A549 (cell line): Measurements from ENCODE around the gene AUTS2. TPM values are rescaled to one million over a fixed set of nuclear protein-coding genes. Genes with fewer than 3 reads are reported as not detected.

Experiments used
- ATAC-seq, 2 experiments: fragments of 200-7000 bp in 1 of 2; fragments of >200 bp in 1 of 2; cut with Nextera tagmentation in 1 of 2; cut with Tn5 transposase in 1 of 2; 3 replicates each; pipeline versions ENCODE4 v1.8.0 to v1.9.1; 2018 to 2020; ENCODE audit warnings: mild to moderate bottlenecking in 1 of 2, moderate library complexity in 1 of 2
- CTCF ChIA-PET: fragments of 300-600 bp; sonication (Branson Sonifier 250); formaldehyde crosslinking; extraction: SDS; loops from one replicate; lab custom pipeline; 2021; ENCODE audit warnings: antibody characterized with exemption, inconsistent platforms; lab: Yijun Ruan, JAX
- POLR2A ChIA-PET: fragments of 350-600 bp; formaldehyde crosslinking; extraction: SDS; loops from one replicate; lab custom pipeline; 2021; ENCODE audit warnings: antibody characterized with exemption, inconsistent platforms; lab: Yijun Ruan, JAX
- DNase-seq, 2 experiments: peaks; one replicate each; pipeline versions ENCODE4 v3.0.0 to v3.0.0-alpha.2; 2011 to 2016; ENCODE audit warnings: low read depth in 1 of 2, low spot score in 1 of 2
- FAIRE-seq: peaks from 2 replicates; lab custom pipeline; 2011; peaks lifted over from hg19 to GRCh38; lab: Jason Lieb, UNC
- H3K27ac ChIP-seq, 2 experiments: fragments of >200 bp; sonication (Bioruptor Twin); formaldehyde crosslinking; 3 replicates each; pipeline ENCODE4 v1.5.1; 2016 to 2017
- H3K4me1 ChIP-seq: fragments of >200 bp; sonication (Bioruptor Twin); formaldehyde crosslinking; 3 replicates; pipeline ENCODE4 v1.6.1; 2016
- H3K4me2 ChIP-seq: fragments of >200 bp; sonication (Bioruptor Twin); formaldehyde crosslinking; 3 replicates; pipeline ENCODE4 v1.6.1; 2016
- H3K4me3 ChIP-seq: fragments of >200 bp; sonication (Bioruptor Twin); formaldehyde crosslinking; 3 replicates; pipeline ENCODE4 v1.5.1; 2016
- H3K9me3 ChIP-seq: fragments of >200 bp; sonication (Bioruptor Twin); formaldehyde crosslinking; 3 replicates; pipeline ENCODE4 v1.6.1; 2016
- BHLHE40 ChIP-seq: IDR thresholded peaks from 2 replicates; pipeline ENCODE4 v1.6.1; 2012; ENCODE audit warnings: low read depth, low read length, inconsistent platforms
- CBX2 ChIP-seq: fragments of 200-600 bp; sonication (generic); IDR thresholded peaks from 2 replicates; pipeline ENCODE4 v1.6.1; 2016; ENCODE audit warnings: low read depth, mild to moderate bottlenecking, borderline replicate concordance
- EHF ChIP-seq: fragments of 250-450 bp; sonication (Bioruptor Pico); IDR thresholded peaks from 2 replicates; pipeline ENCODE4 v1.5.0; 2020; ENCODE audit warnings: mild to moderate bottlenecking
- EP300 ChIP-seq, 2 experiments: fragments of >200 bp; sonication (Bioruptor Twin); formaldehyde crosslinking; IDR thresholded peaks; 2 replicates in 1 of 2; 3 replicates in 1 of 2; pipeline ENCODE4 v1.6.1; 2016 to 2017
- ESRRA ChIP-seq: fragments of 150-350 bp; IDR thresholded peaks from 2 replicates; pipeline ENCODE4 v1.6.1; 2014; ENCODE audit warnings: mild to moderate bottlenecking, low read length, borderline replicate concordance
- FOSB ChIP-seq: fragments of 250-450 bp; sonication (Bioruptor Pico); IDR thresholded peaks from 2 replicates; pipeline ENCODE4 v1.5.0; 2020; ENCODE audit warnings: mild to moderate bottlenecking, moderate library complexity
- HDAC2 ChIP-seq: fragments of 200-600 bp; sonication (generic); IDR thresholded peaks from 2 replicates; pipeline ENCODE4 v1.6.1; 2016
- HES2 ChIP-seq: fragments of >200 bp; sonication (Bioruptor Twin); formaldehyde crosslinking; IDR thresholded peaks from 2 replicates; pipeline ENCODE4 v1.6.1; 2016
- HMGXB4 ChIP-seq: fragments of 250-450 bp; sonication (Bioruptor Pico); IDR thresholded peaks from 2 replicates; pipeline ENCODE4 v1.5.0; 2021; ENCODE audit warnings: mild to moderate bottlenecking, moderate library complexity, borderline replicate concordance
- HOXB13 ChIP-seq: fragments of 250-450 bp; sonication (Bioruptor Pico); IDR thresholded peaks from 2 replicates; pipeline ENCODE4 v1.5.0; 2020; ENCODE audit warnings: low read depth, mild to moderate bottlenecking, moderate library complexity
- HOXB5 ChIP-seq: fragments of 250-450 bp; sonication (Bioruptor Pico); IDR thresholded peaks from 2 replicates; pipeline ENCODE4 v1.5.0; 2020; ENCODE audit warnings: mild to moderate bottlenecking, moderate library complexity
- JUN ChIP-seq, 2 experiments: fragments of >200 bp; sonication (Bioruptor Twin); formaldehyde crosslinking; IDR thresholded peaks; 2 replicates in 1 of 2; 3 replicates in 1 of 2; pipeline ENCODE4 v1.6.1; 2016 to 2017
- JUNB ChIP-seq: fragments of >200 bp; sonication (Bioruptor Twin); formaldehyde crosslinking; IDR thresholded peaks from 2 replicates; pipeline ENCODE4 v1.6.1; 2016
- KDM1A ChIP-seq: fragments of 200-600 bp; sonication (generic); IDR thresholded peaks from 2 replicates; pipeline ENCODE4 v1.6.1; 2016; ENCODE audit warnings: low read depth, mild to moderate bottlenecking
- MAFK ChIP-seq: fragments of 450-650 bp; IDR thresholded peaks from 2 replicates; pipeline ENCODE4 v1.6.1; 2014; ENCODE audit not compliant: partially characterized antibody
- MAZ ChIP-seq: fragments of 150-350 bp; IDR thresholded peaks from 2 replicates; pipeline ENCODE4 v1.6.1; 2014; ENCODE audit warnings: antibody characterized with exemption, low read depth, low read length, borderline replicate concordance
- MYC ChIP-seq: IDR thresholded peaks from 2 replicates; pipeline ENCODE4 v1.6.1; 2012; ENCODE audit warnings: mild to moderate bottlenecking, inconsistent platforms, low read length, improper control_type of control experiment, borderline replicate concordance
- NPAS2 ChIP-seq: fragments of 250-450 bp; sonication (Bioruptor Pico); IDR thresholded peaks from 2 replicates; pipeline ENCODE4 v1.8.0; 2022; ENCODE audit warnings: mild to moderate bottlenecking, moderate library complexity, borderline replicate concordance
- NR3C1 ChIP-seq: fragments of >200 bp; sonication (Bioruptor Twin); formaldehyde crosslinking; IDR thresholded peaks from 3 replicates; pipeline ENCODE4 v1.6.1; 2017
- POLR2A ChIP-seq: IDR thresholded peaks from 2 replicates; pipeline ENCODE4 v1.6.1; 2012; ENCODE audit warnings: mild to moderate bottlenecking, low read length
- RAD21 ChIP-seq, 2 experiments: fragments of >200 bp in 1 of 2; sonication (Bioruptor Twin) in 1 of 2; formaldehyde crosslinking in 1 of 2; IDR thresholded peaks in 1 of 2; conservative IDR thresholded peaks in 1 of 2; 2 replicates in 1 of 2; 3 replicates in 1 of 2; pipeline ENCODE4 v1.6.1; 2012 to 2018; ENCODE audit warnings: inconsistent platforms in 1 of 2
- RNF2 ChIP-seq: fragments of 200-600 bp; sonication (generic); IDR thresholded peaks from 2 replicates; pipeline ENCODE4 v1.6.1; 2016; ENCODE audit warnings: low read depth, mild to moderate bottlenecking, antibody characterized with exemption, moderate library complexity, borderline replicate concordance
- SMC3 ChIP-seq: fragments of >200 bp; sonication (Bioruptor Twin); formaldehyde crosslinking; IDR thresholded peaks from 3 replicates; pipeline ENCODE4 v1.6.1; 2018; ENCODE audit warnings: inconsistent platforms
- TFCP2L1 ChIP-seq: fragments of 250-450 bp; sonication (Bioruptor Pico); IDR thresholded peaks from 2 replicates; pipeline ENCODE4 v1.5.0; 2021; ENCODE audit warnings: mild to moderate bottlenecking
- TP53 ChIP-seq: fragments of 250-450 bp; sonication (Bioruptor Pico); IDR thresholded peaks from 2 replicates; pipeline ENCODE4 v1.5.0; 2021; ENCODE audit warnings: mild to moderate bottlenecking, moderate library complexity
- ZC3H11A ChIP-seq: fragments of 450-650 bp; IDR thresholded peaks from 2 replicates; pipeline ENCODE4 v1.6.1; 2014; ENCODE audit warnings: antibody characterized with exemption, mild to moderate bottlenecking
- WGBS: methylation state at CpG from one replicate; pipeline ENCODE4 v1.1.6; 2017; ENCODE audit errors: missing lambda C conversion rate; 5-methylcytosine and 5-hydroxymethylcytosine counted together
- polyA plus RNA-seq, 4 experiments: library from polyadenylated mRNA; depleted of rRNA in 3 of 4; stranded (reverse); fragments of >200 nt; fragmentation: RNase III in 1 of 4; extraction: RNeasy Plus Mini Kit Qiagen cat#74134 plus additional on column Dnase treatment in 1 of 4; gene quantifications; 2 replicates in 3 of 4; 3 replicates in 1 of 4; pipeline ENCODE4 v1.2.3, GENCODE V29; 2011 to 2017
- TF ChIP-seq, protein P1 (sequence below): fragments of 150-350 bp; IDR thresholded peaks from 2 replicates; pipeline ENCODE4 v1.6.1; 2014; ENCODE audit warnings: low read depth, mild to moderate bottlenecking, low read length
- TF ChIP-seq, protein P2 (sequence below): IDR thresholded peaks from 2 replicates; pipeline ENCODE4 v1.6.1; 2012; ENCODE audit warnings: low read depth, borderline replicate concordance
- TF ChIP-seq, protein P3 (sequence below): fragments of 450-650 bp; IDR thresholded peaks from 2 replicates; pipeline ENCODE4 v1.6.1; 2014; ENCODE audit warnings: antibody characterized with exemption

Gene AUTS2
- polyA plus RNA-seq, 2 of the 4 experiments (the other 2 are of a cell fraction), result 1.6 to 3.6 TPM

GRCh38 chr7:69823151-69823744, 225.0 kb downstream of the AUTS2 start:
- no peaks in the 10 kb centered on the region for H3K9me3 ChIP-seq
- FAIRE-seq (no peak), DNase-seq (no peak), ATAC-seq (no peak)
- ChIA-PET POLR2A (no interaction called here), CTCF (interaction anchor here (0.6 kb wide), 1 partner anchor 922 kb away, joined by 3 read pairs; no protein-coding TSS in a partner anchor)
- H3K4me1 ChIP-seq, result peaks cover 5% of the 10 kb centered on the region; the same call in 1 of the 3 replicates
- WGBS, result 56% methylated on average over 6 of the region's 6 CpGs
- no peak overlapping the region for H3K27ac ChIP-seq
- no peak overlapping the region for H3K4me2 ChIP-seq
- no peak for TF ChIP-seq HOXB5 (CRISPR knock-in tag)
- no peak for TF ChIP-seq RNF2
- no peak for TF ChIP-seq HOXB13 (CRISPR knock-in tag)
- TF ChIP-seq, protein P1, sequence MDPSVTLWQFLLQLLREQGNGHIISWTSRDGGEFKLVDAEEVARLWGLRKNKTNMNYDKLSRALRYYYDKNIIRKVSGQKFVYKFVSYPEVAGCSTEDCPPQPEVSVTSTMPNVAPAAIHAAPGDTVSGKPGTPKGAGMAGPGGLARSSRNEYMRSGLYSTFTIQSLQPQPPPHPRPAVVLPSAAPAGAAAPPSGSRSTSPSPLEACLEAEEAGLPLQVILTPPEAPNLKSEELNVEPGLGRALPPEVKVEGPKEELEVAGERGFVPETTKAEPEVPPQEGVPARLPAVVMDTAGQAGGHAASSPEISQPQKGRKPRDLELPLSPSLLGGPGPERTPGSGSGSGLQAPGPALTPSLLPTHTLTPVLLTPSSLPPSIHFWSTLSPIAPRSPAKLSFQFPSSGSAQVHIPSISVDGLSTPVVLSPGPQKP, result no peak
- no peak for TF ChIP-seq ESRRA
- no peak for TF ChIP-seq CBX2
- no peak for TF ChIP-seq EHF (CRISPR knock-in tag)
- no peak for TF ChIP-seq TFCP2L1
- TF ChIP-seq HES2, result no peak
- TF ChIP-seq FOSB (CRISPR knock-in tag), result no peak
- no peak for TF ChIP-seq HDAC2
- TF ChIP-seq KDM1A, result no peak
- no peak for TF ChIP-seq BHLHE40
- no peak for TF ChIP-seq EP300 (IDR thresholded peaks at IDR 0.05)
- no peak for TF ChIP-seq JUNB
- TF ChIP-seq, protein P2, sequence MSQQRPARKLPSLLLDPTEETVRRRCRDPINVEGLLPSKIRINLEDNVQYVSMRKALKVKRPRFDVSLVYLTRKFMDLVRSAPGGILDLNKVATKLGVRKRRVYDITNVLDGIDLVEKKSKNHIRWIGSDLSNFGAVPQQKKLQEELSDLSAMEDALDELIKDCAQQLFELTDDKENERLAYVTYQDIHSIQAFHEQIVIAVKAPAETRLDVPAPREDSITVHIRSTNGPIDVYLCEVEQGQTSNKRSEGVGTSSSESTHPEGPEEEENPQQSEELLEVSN, result no peak
- no peak for TF ChIP-seq JUN (IDR thresholded peaks at IDR 0.05)
- H3K4me3 ChIP-seq, result no peak overlapping the region

DNA sequence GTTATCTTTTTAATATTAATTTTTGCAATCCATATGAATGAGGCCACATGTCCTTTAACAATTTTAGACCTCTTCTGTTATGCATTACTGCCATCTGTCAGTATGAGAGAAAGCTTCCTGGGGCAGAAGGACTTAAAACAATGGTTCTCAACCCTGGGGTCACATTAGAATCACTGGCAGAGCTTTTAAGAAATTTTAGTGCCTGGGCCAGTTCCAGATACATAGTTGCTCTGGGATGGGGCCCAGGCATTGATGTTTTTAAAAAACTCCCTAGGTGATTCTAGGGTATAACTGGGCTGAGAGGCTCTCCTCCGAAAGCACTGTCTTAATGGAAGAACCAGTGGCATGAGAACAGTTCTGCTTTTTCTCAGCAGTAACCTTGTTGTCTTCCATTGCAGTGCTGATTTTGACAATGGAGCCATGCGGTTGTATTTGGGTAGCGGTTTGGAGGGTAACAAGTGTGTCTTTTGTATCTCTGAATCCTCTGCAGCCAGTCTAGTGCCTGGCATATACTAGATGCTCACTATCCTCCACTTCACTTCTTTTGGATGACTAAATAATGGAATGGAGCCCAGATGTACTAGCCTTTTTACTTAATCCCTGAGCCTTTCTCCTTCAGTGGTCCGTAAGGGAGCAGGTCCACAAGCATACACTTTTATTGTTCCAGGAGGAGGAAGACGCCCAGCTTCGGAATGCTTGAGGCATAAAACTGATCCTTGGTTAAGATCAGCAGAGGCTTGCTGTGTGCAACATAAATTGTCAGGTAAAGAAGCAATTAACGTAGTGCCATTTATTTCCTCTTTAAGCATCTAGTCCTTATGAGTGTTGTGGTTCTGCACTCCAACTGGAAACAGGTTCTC, 227.1 kb downstream of the AUTS2 start:
- Histone ChIP-seq H3K4me2 (no peak overlapping the region), H3K4me1 (no peaks in the 10 kb centered on the region), H3K27ac (no peak overlapping the region), H3K4me3 (no peak overlapping the region), H3K9me3 (peaks cover 5% of the 10 kb centered on the region)
- FAIRE-seq, result no peak
- no peak for DNase-seq
- ChIA-PET POLR2A (no interaction called here), CTCF (interaction anchor here (1.1 to 1.4 kb wide), 3 partner anchors 12 to 104 kb away, joined by 3 read pairs; no protein-coding TSS in a partner anchor)
- no peak for TF ChIP-seq ZC3H11A
- no peak for TF ChIP-seq SMC3
- no peak for TF ChIP-seq MAZ
- no peak for TF ChIP-seq TFCP2L1
- peak in 1 of 2 experiments; percentile 6; a peak in 1 of 5 replicates for TF ChIP-seq RAD21 (conservative IDR thresholded peaks at IDR 0.05 in 1 of 2, IDR thresholded peaks at IDR 0.05 in 1 of 2)
- ATAC-seq, result no peak
- 65% methylated on average over 7 of the region's 7 CpGs for WGBS

DNA sequence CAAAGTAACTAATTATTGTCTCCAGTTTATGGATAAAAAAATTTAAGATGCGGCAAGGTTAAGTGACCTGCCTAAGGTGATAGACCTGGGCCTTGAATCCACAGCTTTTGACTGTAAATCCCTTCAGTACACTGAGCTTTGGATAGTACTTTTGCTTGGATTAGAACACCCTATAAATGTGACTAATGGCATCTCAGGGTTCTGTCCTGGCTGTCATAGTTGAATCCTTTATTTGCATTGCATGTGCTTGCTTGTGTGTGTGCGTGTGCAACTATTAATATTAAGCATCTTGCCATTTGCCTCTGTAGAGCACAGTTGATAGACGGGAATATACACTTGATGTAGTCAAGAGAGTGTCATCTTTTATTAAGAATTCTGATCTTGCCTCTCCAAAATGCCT, 228.0 kb downstream of the AUTS2 start:
- Histone ChIP-seq H3K4me2 (no peak overlapping the region), H3K27ac (no peak overlapping the region), H3K4me1 (no peaks in the 10 kb centered on the region), H3K4me3 (no peak overlapping the region), H3K9me3 (peaks cover 5% of the 10 kb centered on the region)
- no peak for FAIRE-seq
- CTCF ChIA-PET, result interaction anchor here (1.1 to 1.5 kb wide), 2 partner anchors 9 to 11 kb away, joined by 3 read pairs; no protein-coding TSS in a partner anchor
- no peak for ATAC-seq
- WGBS, result 45% methylated on average over 3 of the region's 3 CpGs
- no peak for DNase-seq
- POLR2A ChIA-PET, result no interaction called here
- TF ChIP-seq, protein P3, sequence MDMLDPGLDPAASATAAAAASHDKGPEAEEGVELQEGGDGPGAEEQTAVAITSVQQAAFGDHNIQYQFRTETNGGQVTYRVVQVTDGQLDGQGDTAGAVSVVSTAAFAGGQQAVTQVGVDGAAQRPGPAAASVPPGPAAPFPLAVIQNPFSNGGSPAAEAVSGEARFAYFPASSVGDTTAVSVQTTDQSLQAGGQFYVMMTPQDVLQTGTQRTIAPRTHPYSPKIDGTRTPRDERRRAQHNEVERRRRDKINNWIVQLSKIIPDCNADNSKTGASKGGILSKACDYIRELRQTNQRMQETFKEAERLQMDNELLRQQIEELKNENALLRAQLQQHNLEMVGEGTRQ, result no peak
- no peak for TF ChIP-seq SMC3
- no peak for TF ChIP-seq FOSB (CRISPR knock-in tag)
- TF ChIP-seq HMGXB4 (CRISPR knock-in tag), result no peak
- no peak for TF ChIP-seq MAFK
- TF ChIP-seq MYC, result no peak
- no peak for TF ChIP-seq HOXB5 (CRISPR knock-in tag)
- TF ChIP-seq POLR2A, result no peak
- no peak for TF ChIP-seq NR3C1
- TF ChIP-seq RAD21 (conservative IDR thresholded peaks at IDR 0.05 in 1 of 2, IDR thresholded peaks at IDR 0.05 in 1 of 2), result no peak
- no peak for TF ChIP-seq NPAS2 (CRISPR knock-in tag)
- TF ChIP-seq HES2, result no peak
- no peak for TF ChIP-seq TP53 (CRISPR knock-in tag)
